Neural cell (in vitro differentiated cells): ENCODE results near the gene LRRC74B.

ENCODE experiments used
- EZH2 ChIP-seq: fragments of 200-600, 300-800 bp; shearing (Covaris generic), sonication (generic); IDR thresholded peaks from 2 replicates; pipeline ENCODE4 v1.6.1; 2014; ENCODE audit warnings: antibody characterized with exemption, low read length, borderline replicate concordance, mild to moderate bottlenecking; ENCODE audit not compliant: insufficient read depth, poor library complexity, severe bottlenecking
- TF ChIP-seq, protein P1 (sequence below): fragments of 450-650 bp; IDR thresholded peaks from 2 replicates; pipeline ENCODE4 v1.5.1; 2014; ENCODE audit warnings: antibody characterized with exemption, mild to moderate bottlenecking, moderate library complexity; ENCODE audit not compliant: poor library complexity, severe bottlenecking

DNA sequence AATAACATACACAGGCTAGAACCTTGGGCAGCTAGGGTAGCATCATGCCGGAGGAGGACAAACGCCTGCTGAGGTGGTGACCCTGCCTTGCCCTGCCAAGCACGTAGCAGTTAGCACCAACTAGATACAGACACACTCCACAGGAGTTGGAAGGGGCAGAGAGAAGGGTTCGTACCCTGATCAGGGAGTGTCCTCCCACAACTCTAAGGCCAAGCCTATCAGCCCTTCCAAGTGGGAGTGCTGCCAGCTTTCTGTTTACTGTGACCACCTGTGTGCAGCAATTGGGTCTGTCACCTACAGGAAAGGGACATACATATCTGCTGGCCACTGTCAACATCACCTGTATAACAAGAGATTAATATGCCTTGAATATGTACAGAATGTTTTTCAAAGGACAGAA is 42.0 kb upstream of the LRRC74B start:
- TF ChIP-seq, protein P1, sequence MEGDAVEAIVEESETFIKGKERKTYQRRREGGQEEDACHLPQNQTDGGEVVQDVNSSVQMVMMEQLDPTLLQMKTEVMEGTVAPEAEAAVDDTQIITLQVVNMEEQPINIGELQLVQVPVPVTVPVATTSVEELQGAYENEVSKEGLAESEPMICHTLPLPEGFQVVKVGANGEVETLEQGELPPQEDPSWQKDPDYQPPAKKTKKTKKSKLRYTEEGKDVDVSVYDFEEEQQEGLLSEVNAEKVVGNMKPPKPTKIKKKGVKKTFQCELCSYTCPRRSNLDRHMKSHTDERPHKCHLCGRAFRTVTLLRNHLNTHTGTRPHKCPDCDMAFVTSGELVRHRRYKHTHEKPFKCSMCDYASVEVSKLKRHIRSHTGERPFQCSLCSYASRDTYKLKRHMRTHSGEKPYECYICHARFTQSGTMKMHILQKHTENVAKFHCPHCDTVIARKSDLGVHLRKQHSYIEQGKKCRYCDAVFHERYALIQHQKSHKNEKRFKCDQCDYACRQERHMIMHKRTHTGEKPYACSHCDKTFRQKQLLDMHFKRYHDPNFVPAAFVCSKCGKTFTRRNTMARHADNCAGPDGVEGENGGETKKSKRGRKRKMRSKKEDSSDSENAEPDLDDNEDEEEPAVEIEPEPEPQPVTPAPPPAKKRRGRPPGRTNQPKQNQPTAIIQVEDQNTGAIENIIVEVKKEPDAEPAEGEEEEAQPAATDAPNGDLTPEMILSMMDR, result no peak
- no peak for TF ChIP-seq EZH2
